ENCODE data around the gene DGLUCY.
"Not testable (repeated sequence)": the region's sequence is repeated elsewhere in the genome, so short reads cannot be mapped to it uniquely, and the experiment has no call there.

DGLUCY gene

GRCh38 chr14:91214306-91214705 is 100.4 kb downstream of the DGLUCY start:
- H3K27me3 Mint-ChIP-seq (ENCODE audit: low read depth) = no peaks in the 10 kb centered on the region
- H3K27ac Mint-ChIP-seq = no peak overlapping the region
- H3K9me3 Mint-ChIP-seq = no peaks in the 10 kb centered on the region
- no peak overlapping the region for H3K4me3 Mint-ChIP-seq
- H3K36me3 Mint-ChIP-seq (ENCODE audit: low read depth) = peaks cover 43% of the 10 kb centered on the region
- H3K4me1 Mint-ChIP-seq (ENCODE audit: low read depth) = peaks cover 9% of the 10 kb centered on the region

GRCh38 chr14:91215381-91215780 is 101.5 kb downstream of the DGLUCY start:
- no peak overlapping the region for H3K4me3 Mint-ChIP-seq
- no peaks in the 10 kb centered on the region for H3K9me3 Mint-ChIP-seq
- H3K27me3 Mint-ChIP-seq (ENCODE audit: low read depth) = no peaks in the 10 kb centered on the region
- H3K4me1 Mint-ChIP-seq (ENCODE audit: low read depth) = peaks cover 17% of the 10 kb centered on the region
- peak overlapping the region; percentile 14 for H3K27ac Mint-ChIP-seq
- H3K36me3 Mint-ChIP-seq (ENCODE audit: low read depth) = peaks cover 44% of the 10 kb centered on the region

GRCh38 chr14:91216731-91217226 is 102.9 kb downstream of the DGLUCY start:
- no peaks in the 10 kb centered on the region for H3K9me3 Mint-ChIP-seq
- H3K27ac Mint-ChIP-seq = no peak overlapping the region
- H3K27me3 Mint-ChIP-seq (ENCODE audit: low read depth) = no peaks in the 10 kb centered on the region

DNA sequence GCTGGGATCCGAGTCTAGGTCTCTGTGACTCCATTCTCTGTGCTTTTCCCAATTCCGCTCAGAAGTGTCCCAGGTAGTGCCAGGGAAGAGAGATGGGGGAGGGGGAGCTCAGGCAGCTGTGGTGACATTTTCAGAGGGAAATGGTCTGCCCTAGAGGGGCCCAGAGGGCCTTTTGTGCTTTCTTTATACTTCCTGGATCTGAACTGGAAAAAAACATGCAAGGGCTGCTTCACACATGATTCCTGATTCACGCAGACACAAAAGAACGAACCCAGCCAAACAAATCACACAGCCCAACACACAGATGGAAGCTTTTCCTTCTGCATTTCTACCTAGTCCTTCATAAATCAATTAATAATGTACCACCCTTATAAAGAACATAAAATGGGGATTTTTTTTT is 104.1 kb downstream of the DGLUCY start:
- Mint-ChIP-seq H3K36me3 (ENCODE audit: low read depth) (peaks cover 55% of the 10 kb centered on the region), H3K4me1 (ENCODE audit: low read depth) (peaks cover 38% of the 10 kb centered on the region), H3K4me3 (no peak overlapping the region), H3K27me3 (ENCODE audit: low read depth) (no peaks in the 10 kb centered on the region), H3K27ac (peak overlapping the region; percentile 55), H3K9me3 (peaks cover 4% of the 10 kb centered on the region)

More at GRCh38 chr14:91216731-91217226, 102.9 kb downstream of the DGLUCY start:
- Mint-ChIP-seq H3K4me1 (ENCODE audit: low read depth) (peaks cover 28% of the 10 kb centered on the region), H3K4me3 (no peak overlapping the region), H3K36me3 (ENCODE audit: low read depth) (peaks cover 47% of the 10 kb centered on the region)

- no peak overlapping the region for H3K4me3 Mint-ChIP-seq
- H3K27me3 Mint-ChIP-seq (ENCODE audit: low read depth) = no peaks in the 10 kb centered on the region
- H3K27ac Mint-ChIP-seq = peak overlapping the region; percentile 64
- H3K36me3 Mint-ChIP-seq (ENCODE audit: low read depth) = peaks cover 52% of the 10 kb centered on the region
- H3K9me3 Mint-ChIP-seq = peaks cover 9% of the 10 kb centered on the region
- peaks cover 47% of the 10 kb centered on the region for H3K4me1 Mint-ChIP-seq (ENCODE audit: low read depth)
Measured at GRCh38 chr14:91219517-91220389, 105.9 kb downstream of the DGLUCY start.

- H3K9me3 Mint-ChIP-seq = peaks cover 9% of the 10 kb centered on the region
- peaks cover 55% of the 10 kb centered on the region for H3K4me1 Mint-ChIP-seq (ENCODE audit: low read depth)
- peaks cover 56% of the 10 kb centered on the region for H3K36me3 Mint-ChIP-seq (ENCODE audit: low read depth)
- H3K27me3 Mint-ChIP-seq (ENCODE audit: low read depth) = no peaks in the 10 kb centered on the region
- peak overlapping the region; percentile 61 for H3K27ac Mint-ChIP-seq
- no peak overlapping the region for H3K4me3 Mint-ChIP-seq
Measured at GRCh38 chr14:91220581-91221000, 106.7 kb downstream of the DGLUCY start.

DNA sequence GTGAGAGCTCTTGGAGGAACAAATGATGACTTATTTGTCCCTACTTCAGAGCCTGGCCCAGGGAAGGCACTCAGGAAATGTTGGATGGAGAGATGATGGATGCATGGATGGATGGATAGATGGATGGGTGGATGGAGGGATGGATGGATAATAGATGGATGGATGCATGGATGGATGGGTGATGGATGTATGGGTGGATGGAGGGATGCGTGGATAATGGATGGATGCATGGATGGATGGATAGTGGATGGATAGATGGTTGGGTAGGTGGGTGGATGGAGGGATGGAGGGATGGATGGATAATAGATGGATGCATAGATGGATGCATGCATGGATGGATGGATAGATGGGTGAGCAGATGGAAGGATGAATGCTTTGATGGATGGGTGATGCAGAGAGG is 107.4 kb downstream of the DGLUCY start:
- H3K36me3 Mint-ChIP-seq (ENCODE audit: low read depth) = peaks cover 57% of the 10 kb centered on the region
- H3K9me3 Mint-ChIP-seq = peaks cover 9% of the 10 kb centered on the region
- H3K4me1 Mint-ChIP-seq (ENCODE audit: low read depth) = peaks cover 60% of the 10 kb centered on the region
- peak overlapping the region; percentile 3 for H3K27ac Mint-ChIP-seq
- no peak overlapping the region for H3K4me3 Mint-ChIP-seq
- no peaks in the 10 kb centered on the region for H3K27me3 Mint-ChIP-seq (ENCODE audit: low read depth)

DNA sequence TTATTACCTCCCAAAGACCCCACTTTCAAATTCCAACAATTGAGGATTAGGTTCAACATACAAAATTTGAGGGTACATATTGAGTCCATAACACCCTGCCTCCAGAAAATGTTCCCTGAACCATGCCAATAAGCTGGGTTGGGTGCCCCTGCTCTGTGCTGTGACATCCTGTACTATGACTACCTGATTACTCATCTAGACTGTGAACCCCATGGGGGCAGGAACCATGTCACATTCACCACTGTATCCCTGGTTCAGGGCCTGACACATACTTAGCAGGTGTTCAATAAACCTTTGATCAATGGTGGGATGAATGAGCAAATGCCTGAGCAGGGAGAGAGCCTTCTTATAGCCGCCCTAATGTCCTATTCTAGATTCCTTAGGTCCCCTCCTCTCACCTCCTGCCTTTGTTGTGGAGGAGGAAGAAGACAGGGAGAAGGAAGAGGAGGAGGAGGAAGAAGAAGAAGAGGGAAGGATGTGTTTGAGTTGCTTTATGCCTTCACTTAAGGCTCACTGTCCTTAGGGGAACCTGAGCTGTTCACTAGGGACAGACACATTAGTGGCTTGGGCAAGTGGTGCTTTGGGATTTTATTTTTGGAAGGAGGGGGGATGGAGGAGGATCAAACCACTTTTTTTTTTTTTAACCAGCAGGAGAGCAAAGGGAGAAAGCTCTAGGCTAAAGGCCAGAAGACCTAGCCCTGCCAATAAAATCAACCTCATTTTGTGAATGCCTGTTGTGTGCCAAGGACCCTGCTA is 109.3 kb downstream of the DGLUCY start:
- Mint-ChIP-seq H3K4me1 (ENCODE audit: low read depth) (peaks cover 74% of the 10 kb centered on the region), H3K36me3 (ENCODE audit: low read depth) (peaks cover 61% of the 10 kb centered on the region), H3K27me3 (ENCODE audit: low read depth) (no peaks in the 10 kb centered on the region), H3K4me3 (no peak overlapping the region), H3K27ac (peak overlapping the region; percentile 68), H3K9me3 (peaks cover 9% of the 10 kb centered on the region)

DNA sequence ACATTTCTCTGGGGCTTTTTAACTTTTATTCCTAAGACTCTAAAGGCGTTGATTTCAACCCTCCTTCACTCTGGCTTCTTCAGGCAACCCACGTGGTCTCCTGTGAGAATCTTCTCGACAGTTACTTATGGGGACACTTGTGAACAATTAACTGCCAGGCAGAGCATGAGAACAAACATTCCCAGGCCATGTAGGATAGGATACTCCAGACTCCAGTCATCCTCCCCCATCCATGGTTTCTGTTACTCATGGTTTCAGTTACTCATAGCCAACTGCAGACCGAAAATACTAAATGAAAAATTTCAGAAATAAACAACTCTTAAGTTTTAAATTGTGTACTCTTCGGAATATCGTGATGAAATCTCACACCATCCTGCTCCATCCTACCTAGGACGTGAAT is 111.2 kb downstream of the DGLUCY start:
- Mint-ChIP-seq H3K27me3 (ENCODE audit: low read depth) (no peaks in the 10 kb centered on the region), H3K4me1 (ENCODE audit: low read depth) (peaks cover 84% of the 10 kb centered on the region), H3K4me3 (peak overlapping the region; percentile 81), H3K36me3 (ENCODE audit: low read depth) (peaks cover 57% of the 10 kb centered on the region), H3K9me3 (peaks cover 9% of the 10 kb centered on the region), H3K27ac (peak overlapping the region; percentile 97)

DNA sequence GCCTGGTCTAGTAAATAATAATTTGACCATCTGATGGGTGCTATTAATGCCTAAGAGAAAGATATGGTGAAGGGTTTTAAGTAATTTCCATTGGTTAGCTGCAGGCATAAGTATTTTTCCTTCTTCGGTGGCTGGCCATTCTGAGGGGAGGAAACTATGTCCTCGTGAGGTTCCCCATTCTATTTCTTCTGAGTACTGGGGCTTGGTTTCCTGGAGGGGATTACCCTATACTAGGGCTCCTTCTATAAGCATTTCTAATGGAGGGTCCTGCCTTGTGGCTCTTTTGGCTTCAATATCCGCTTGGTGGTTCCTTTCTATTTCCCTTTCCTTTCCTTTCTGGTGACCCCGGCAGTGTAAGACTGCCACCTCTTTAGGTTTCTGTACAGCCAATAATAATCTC is 112.5 kb downstream of the DGLUCY start:
- Mint-ChIP-seq H3K9me3 (peaks cover 15% of the 10 kb centered on the region), H3K4me1 (ENCODE audit: low read depth) (peaks cover 84% of the 10 kb centered on the region), H3K4me3 (peak overlapping the region; percentile 81), H3K27ac (peak overlapping the region; percentile 97), H3K36me3 (ENCODE audit: low read depth) (peaks cover 55% of the 10 kb centered on the region)
- not testable (repeated sequence) for H3K27me3 Mint-ChIP-seq (ENCODE audit: low read depth)

DNA sequence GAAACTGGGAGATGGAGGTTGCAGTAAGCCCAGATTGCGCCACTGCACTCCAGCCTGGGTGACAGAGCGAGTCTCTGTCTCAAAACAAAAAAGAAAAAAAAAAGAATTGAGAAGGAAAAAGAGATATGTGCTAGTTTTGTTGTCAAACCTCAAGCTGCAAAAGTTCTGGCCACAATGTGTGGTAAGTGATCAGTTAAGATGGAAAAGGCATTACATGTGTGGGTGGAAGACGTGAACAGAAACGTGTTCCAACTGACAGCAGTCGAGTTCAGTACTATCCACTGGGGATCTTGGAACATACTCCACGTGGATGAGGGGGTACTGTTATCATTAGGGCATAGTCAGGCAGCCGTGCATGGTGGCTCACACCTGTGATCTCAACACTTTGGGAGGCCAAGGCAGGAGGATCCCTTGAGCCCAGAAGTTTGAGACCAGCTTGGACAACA is 113.3 kb downstream of the DGLUCY start:
- H3K27me3 Mint-ChIP-seq (ENCODE audit: low read depth) = no peaks in the 10 kb centered on the region
- H3K9me3 Mint-ChIP-seq = peaks cover 19% of the 10 kb centered on the region
- peak overlapping the region; percentile 81 for H3K4me3 Mint-ChIP-seq
- peaks cover 53% of the 10 kb centered on the region for H3K36me3 Mint-ChIP-seq (ENCODE audit: low read depth)
- peak overlapping the region; percentile 97 for H3K27ac Mint-ChIP-seq
- H3K4me1 Mint-ChIP-seq (ENCODE audit: low read depth) = peaks cover 86% of the 10 kb centered on the region

- Mint-ChIP-seq H3K4me3 (peak overlapping the region; percentile 81), H3K4me1 (ENCODE audit: low read depth) (peaks cover 84% of the 10 kb centered on the region), H3K27me3 (ENCODE audit: low read depth) (no peaks in the 10 kb centered on the region), H3K36me3 (ENCODE audit: low read depth) (peaks cover 54% of the 10 kb centered on the region), H3K27ac (peak overlapping the region; percentile 97), H3K9me3 (peaks cover 11% of the 10 kb centered on the region)
Measured at GRCh38 chr14:91228112-91229004, 114.5 kb downstream of the DGLUCY start.

DNA sequence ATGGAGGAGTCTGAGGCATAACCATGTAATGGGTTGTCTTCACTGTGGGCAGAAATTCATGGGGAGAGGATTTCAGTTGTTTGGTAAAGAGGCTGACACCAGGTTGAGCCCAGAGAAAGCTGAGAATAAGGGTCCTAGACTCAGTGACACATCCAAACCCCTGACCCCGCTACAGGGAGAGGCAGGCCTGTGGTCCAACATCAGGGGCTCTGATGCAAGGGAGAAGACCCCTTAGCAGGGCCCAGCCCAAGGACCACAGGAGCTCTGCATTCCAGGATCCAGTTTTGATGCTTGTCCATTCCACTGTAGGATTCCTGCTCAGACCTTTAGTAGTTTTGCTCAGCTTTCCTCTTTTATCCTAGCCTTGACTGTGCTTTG is 115.1 kb downstream of the DGLUCY start:
- Mint-ChIP-seq H3K27ac (peak overlapping the region; percentile 97), H3K36me3 (ENCODE audit: low read depth) (peaks cover 56% of the 10 kb centered on the region), H3K9me3 (peaks cover 10% of the 10 kb centered on the region), H3K27me3 (ENCODE audit: low read depth) (no peaks in the 10 kb centered on the region), H3K4me1 (ENCODE audit: low read depth) (peaks cover 80% of the 10 kb centered on the region), H3K4me3 (peak overlapping the region; percentile 81)

DNA sequence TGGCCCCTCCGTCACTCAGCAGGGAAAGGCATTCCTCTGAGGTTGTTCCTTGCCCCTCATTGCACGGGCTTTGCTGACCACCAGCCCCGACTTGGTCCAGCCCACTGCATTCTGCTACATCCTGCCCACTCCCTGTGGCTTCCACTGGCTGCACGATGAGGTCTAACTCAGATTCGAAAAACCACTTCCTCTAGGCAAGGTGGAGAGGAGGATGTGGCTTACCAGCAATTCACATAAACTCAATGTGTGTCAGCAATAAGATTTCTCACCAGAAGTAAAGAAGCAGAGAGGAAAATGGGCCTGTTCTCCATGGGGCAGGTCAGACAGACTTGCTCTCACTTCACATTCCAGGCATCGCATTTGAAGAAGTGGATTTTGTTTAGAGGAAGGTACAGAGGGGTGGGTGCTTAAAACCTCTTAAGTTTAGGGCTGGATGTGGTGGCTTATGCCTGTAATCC is 115.9 kb downstream of the DGLUCY start:
- Mint-ChIP-seq H3K27ac (peak overlapping the region; percentile 97), H3K27me3 (ENCODE audit: low read depth) (no peaks in the 10 kb centered on the region), H3K9me3 (peaks cover 10% of the 10 kb centered on the region), H3K4me1 (ENCODE audit: low read depth) (peaks cover 81% of the 10 kb centered on the region), H3K4me3 (peak overlapping the region; percentile 81), H3K36me3 (ENCODE audit: low read depth) (peaks cover 62% of the 10 kb centered on the region)
